Gastroesophageal sphincter (tissue), 4 donors: ENCODE results near the gene SMG7. TPM values are rescaled to one million over a fixed set of nuclear protein-coding genes. Genes with fewer than 3 reads are reported as not detected.

ENCODE experiments used
- ATAC-seq: fragments of 150-250 bp; one replicate; pipeline ENCODE4 v1.9.1; 2016; ENCODE audit warnings: mild to moderate bottlenecking, moderate library complexity
- H3K27ac ChIP-seq, 4 donors: fragments of 200-600 bp; sonication (generic) in 3 of 4; 1 replicate in 3 of 4; 2 replicates in 1 of 4; pipeline ENCODE4 v1.5.1; 2016 to 2019
- H3K27me3 ChIP-seq: fragments of 200-600 bp; sonication (generic); one replicate; pipeline ENCODE4 v1.5.1; 2019
- H3K36me3 ChIP-seq, 2 donors: fragments of 200-600 bp; sonication (generic); one replicate each; pipeline ENCODE4 v1.5.1; 2019; ENCODE audit warnings: control low read depth in 1 of 2
- H3K4me1 ChIP-seq, 3 donors: fragments of 200-600 bp; sonication (generic); 1 replicate in 2 of 3; 2 replicates in 1 of 3; pipeline ENCODE4 v1.5.1; 2016 to 2019; ENCODE audit warnings: control low read depth in 2 of 3
- H3K4me3 ChIP-seq, 2 donors: fragments of 200-600 bp; sonication (generic); one replicate each; pipeline ENCODE4 v1.5.1; 2019; ENCODE audit warnings: mild to moderate bottlenecking in 1 of 2, moderate library complexity in 1 of 2
- H3K9me3 ChIP-seq, 3 donors: fragments of 200-600 bp; sonication (generic); one replicate each; pipeline ENCODE4 v1.5.1; 2017 to 2019; ENCODE audit warnings: control low read depth in 2 of 3
- CTCF ChIP-seq, 4 experiments: fragments of 200-600 bp in 2 of 4; fragments of 450-650 bp in 2 of 4; sonication (generic) in 1 of 4; IDR thresholded peaks; one replicate each; pipeline ENCODE4 v1.5.1; 2017 to 2019; ENCODE audit warnings: antibody characterized with exemption in 4 of 4, mild to moderate bottlenecking in 2 of 4, moderate library complexity in 2 of 4
- EP300 ChIP-seq: sonication (generic); formaldehyde crosslinking; IDR thresholded peaks from one replicate; pipeline ENCODE4 v1.6.1; 2017; ENCODE audit warnings: antibody characterized with exemption, mild to moderate bottlenecking
- POLR2A ChIP-seq, 2 donors: fragments of 450-650 bp; IDR thresholded peaks; one replicate each; pipeline ENCODE4 v1.6.1; 2017; ENCODE audit warnings: antibody characterized with exemption in 2 of 2, mild to moderate bottlenecking in 2 of 2, moderate library complexity in 1 of 2
- POLR2AphosphoS5 ChIP-seq: sonication (generic); formaldehyde crosslinking; IDR thresholded peaks from one replicate; pipeline ENCODE4 v1.6.1; 2017; ENCODE audit warnings: antibody characterized with exemption
- WGBS, 2 donors: methylation state at CpG; one replicate each; pipeline ENCODE4 v1.1.5; 2018; ENCODE audit warnings: low coverage in 1 of 2; 5-methylcytosine and 5-hydroxymethylcytosine counted together
- total RNA-seq, 4 donors: library from RNA; depleted of rRNA; stranded (reverse); fragments of >200 nt; gene quantifications; one replicate each; pipeline ENCODE4 v1.1.0, GENCODE V29; 2016

Gene SMG7
- total RNA-seq, 4 donors from 2014 or later, result 31.9 to 55.9 (median 38.2) TPM

GRCh38 chr1:183495420-183495819, 23.1 kb downstream of the SMG7 start:
- ATAC-seq, result no peak
- 88 to 93% methylated on average over 9 of the region's 11 CpGs for WGBS, 2 donors
- H3K4me1 ChIP-seq, result peaks cover 0 to 11% (median 0%) of the 10 kb centered on the region in 3 donors
- no peaks in the 10 kb centered on the region for H3K9me3 ChIP-seq
- no peak overlapping the region for H3K4me3 ChIP-seq
- no peaks in the 10 kb centered on the region for H3K27me3 ChIP-seq
- no peak overlapping the region for H3K27ac ChIP-seq
- TF ChIP-seq POLR2AphosphoS5 (no peak), CTCF (IDR thresholded peaks at IDR 0.05) (no peak), POLR2A (IDR thresholded peaks at IDR 0.05) (no peak), EP300 (no peak)
- H3K36me3 ChIP-seq, result no peaks in the 10 kb centered on the region

- H3K9me3 ChIP-seq, result no peaks in the 10 kb centered on the region
- H3K4me1 ChIP-seq, result peaks cover 0 to 12% (median 0%) of the 10 kb centered on the region in 3 donors
- H3K36me3 ChIP-seq, result no peaks in the 10 kb centered on the region
- ATAC-seq, result no peak
- 63 to 100% methylated on average over 1 of the region's 2 CpGs for WGBS, 2 donors
- H3K27me3 ChIP-seq, result no peaks in the 10 kb centered on the region
- H3K4me3 ChIP-seq, result no peak overlapping the region
- TF ChIP-seq EP300 (no peak), POLR2AphosphoS5 (no peak), CTCF (IDR thresholded peaks at IDR 0.05) (no peak), POLR2A (IDR thresholded peaks at IDR 0.05) (no peak)
- H3K27ac ChIP-seq, result no peak overlapping the region
Observed at GRCh38 chr1:183497218-183497617, 24.9 kb downstream of the SMG7 start.

GRCh38 chr1:183498342-183498991, 26.2 kb downstream of the SMG7 start:
- WGBS, 2 donors, result 90 to 100% methylated on average over 4 to 6 of the region's 6 CpGs

GRCh38 chr1:183505454-183506089, 33.3 kb downstream of the SMG7 start:
- H3K36me3 ChIP-seq, result no peaks in the 10 kb centered on the region
- TF ChIP-seq POLR2AphosphoS5, result no peak
- TF ChIP-seq EP300, result no peak
- no peak for TF ChIP-seq POLR2A (IDR thresholded peaks at IDR 0.05)
- no peak for TF ChIP-seq CTCF (IDR thresholded peaks at IDR 0.05)
- H3K27ac ChIP-seq, result no peak overlapping the region
- H3K9me3 ChIP-seq, result no peaks in the 10 kb centered on the region
- 85 to 91% methylated on average over 5 of the region's 5 CpGs for WGBS, 2 donors
- ATAC-seq, result no peak
- peaks cover 0 to 21% (median 0%) of the 10 kb centered on the region in 3 donors for H3K4me1 ChIP-seq
- no peak overlapping the region for H3K4me3 ChIP-seq
- H3K27me3 ChIP-seq, result no peaks in the 10 kb centered on the region

More at GRCh38 chr1:183498342-183498991, 26.2 kb downstream of the SMG7 start:
- Histone ChIP-seq H3K4me3 (no peak overlapping the region), H3K4me1 (peaks cover 0 to 20% (median 0%) of the 10 kb centered on the region in 3 donors), H3K36me3 (no peaks in the 10 kb centered on the region), H3K27me3 (no peaks in the 10 kb centered on the region), H3K27ac (no peak overlapping the region), H3K9me3 (no peaks in the 10 kb centered on the region)
- TF ChIP-seq POLR2AphosphoS5 (no peak), CTCF (IDR thresholded peaks at IDR 0.05) (no peak), POLR2A (IDR thresholded peaks at IDR 0.05) (no peak), EP300 (no peak)
- ATAC-seq, result no peak

GRCh38 chr1:183506561-183506960, 34.3 kb downstream of the SMG7 start:
- H3K4me3 ChIP-seq, result no peak overlapping the region
- H3K9me3 ChIP-seq, result no peaks in the 10 kb centered on the region
- H3K36me3 ChIP-seq, result no peaks in the 10 kb centered on the region
- no peak for ATAC-seq
- WGBS, 2 donors, result 62 to 81% methylated on average over 3 to 4 of the region's 4 CpGs
- H3K27me3 ChIP-seq, result no peaks in the 10 kb centered on the region
- TF ChIP-seq EP300 (no peak), POLR2A (IDR thresholded peaks at IDR 0.05) (no peak), POLR2AphosphoS5 (no peak), CTCF (IDR thresholded peaks at IDR 0.05) (no peak)
- peaks cover 0 to 21% (median 0%) of the 10 kb centered on the region in 3 donors for H3K4me1 ChIP-seq
- H3K27ac ChIP-seq, result no peak overlapping the region
